Vagina (tissue), 2 donors: ENCODE measurements around the gene GNA15. TPM values are rescaled to one million over a fixed set of nuclear protein-coding genes. Genes with fewer than 3 reads are reported as not detected.

ENCODE experiments used
- DNase-seq, 2 donors: peaks; one replicate each; pipeline ENCODE4 v3.0.0-alpha.2; 2017; ENCODE audit errors: extremely low spot score in 2 of 2
- H3K27ac ChIP-seq: fragments of 200-600 bp; sonication (generic); one replicate; pipeline ENCODE4 v1.5.1; 2019
- H3K27me3 ChIP-seq: fragments of 200-600 bp; sonication (generic); one replicate; pipeline ENCODE4 v1.5.1; 2019
- H3K36me3 ChIP-seq, 2 donors: fragments of 200-600 bp; sonication (generic); one replicate each; pipeline ENCODE4 v1.5.1; 2017 to 2019
- H3K4me1 ChIP-seq: fragments of 200-600 bp; sonication (generic); one replicate; pipeline ENCODE4 v1.5.1; 2019
- H3K4me3 ChIP-seq, 2 donors: fragments of 200-600 bp; sonication (generic); 1 replicate in 1 of 2; 2 replicates in 1 of 2; pipeline ENCODE4 v1.5.1; 2016 to 2019
- H3K9me3 ChIP-seq: fragments of 200-600 bp; sonication (generic); one replicate; pipeline ENCODE4 v1.5.1; 2019
- POLR2A ChIP-seq, 2 donors: fragments of 450-650 bp; IDR thresholded peaks; one replicate each; pipeline ENCODE4 v1.6.1; 2017; ENCODE audit warnings: antibody characterized with exemption in 2 of 2, mild to moderate bottlenecking in 2 of 2, moderate library complexity in 2 of 2
- POLR2AphosphoS5 ChIP-seq, 2 donors: sonication (generic); formaldehyde crosslinking; IDR thresholded peaks; one replicate each; pipeline ENCODE4 v1.9.0; 2017; ENCODE audit warnings: antibody characterized with exemption in 2 of 2, mild to moderate bottlenecking in 2 of 2, low read depth in 1 of 2; ENCODE audit not compliant: insufficient read depth in 1 of 2
- intact Hi-C: fragments of 100-400 bp; cut with DNase I; formaldehyde crosslinking; loops from one replicate; pipeline ENCODE4 v1.15.1; 2023
- total RNA-seq: library from RNA; depleted of rRNA; stranded (reverse); fragments of >200 nt; gene quantifications from one replicate; pipeline ENCODE4 v1.2.3, GENCODE V29; 2016
- TF ChIP-seq, protein P1 (sequence below), 3 experiments: fragments of 450-650 bp in 2 of 3; fragments of 200-600 bp in 1 of 3; sonication (generic) in 1 of 3; IDR thresholded peaks; one replicate each; pipeline ENCODE4 v1.5.1; 2017 to 2019; ENCODE audit warnings: antibody characterized with exemption in 3 of 3, mild to moderate bottlenecking in 2 of 3, moderate library complexity in 2 of 3

The GNA15 gene
- total RNA-seq, 1 donor from 2014 or later: 28.2 TPM

- intact Hi-C loops: loop anchor here (5.0 kb wide), 1 partner anchor 46 kb away; no protein-coding TSS in a partner anchor
These were observed 14.4 kb upstream of the GNA15 start for GRCh38 chr19:3121396-3121795.

DNA sequence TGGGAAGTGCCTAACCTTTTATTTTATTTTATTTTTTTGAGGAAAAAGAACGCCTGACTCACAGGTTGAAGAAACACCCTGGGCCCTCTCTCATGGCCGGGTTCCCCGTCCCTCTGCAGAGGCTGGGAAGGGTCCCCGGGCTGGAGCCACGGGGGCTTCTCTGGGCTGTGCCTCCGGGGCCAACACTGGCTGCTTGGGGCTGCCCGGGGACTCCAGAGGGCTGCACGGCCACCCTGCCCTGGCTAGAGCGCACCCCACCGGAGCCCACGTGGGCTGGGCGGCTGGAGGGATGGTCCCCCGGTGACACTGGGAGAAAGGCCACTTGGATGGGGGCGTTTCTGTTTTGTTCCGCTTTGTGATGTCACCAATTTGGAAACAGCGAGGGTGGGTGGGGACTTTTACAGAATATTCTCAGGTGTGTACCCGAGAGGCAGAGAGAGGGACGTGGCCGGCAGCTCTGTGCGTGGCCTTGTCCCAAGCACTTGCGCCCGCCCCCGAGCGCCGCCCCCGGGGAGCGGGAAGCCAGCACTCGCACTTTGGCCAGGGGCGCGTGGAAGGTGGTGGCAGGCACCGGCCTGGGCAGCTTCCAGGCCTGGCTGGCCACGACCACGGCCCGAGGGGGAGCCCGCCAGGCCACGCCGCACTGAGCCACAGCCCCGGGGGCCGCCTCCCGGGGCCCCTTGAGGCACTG, 13.9 kb upstream of the GNA15 start:
- Histone ChIP-seq H3K4me1 (no peaks in the 10 kb centered on the region), H3K4me3 (no peak overlapping the region), H3K27me3 (no peaks in the 10 kb centered on the region), H3K36me3 (peaks cover 0 to 18% of the 10 kb centered on the region in 2 donors), H3K9me3 (no peaks in the 10 kb centered on the region), H3K27ac (no peak overlapping the region)
- DNase-seq: no peak
- TF ChIP-seq POLR2AphosphoS5 (IDR thresholded peaks at IDR 0.05; ENCODE audit: insufficient read depth in 1 of 2, low read depth in 1 of 2) (no peak), POLR2A (IDR thresholded peaks at IDR 0.05) (no peak)
- TF ChIP-seq, protein P1, sequence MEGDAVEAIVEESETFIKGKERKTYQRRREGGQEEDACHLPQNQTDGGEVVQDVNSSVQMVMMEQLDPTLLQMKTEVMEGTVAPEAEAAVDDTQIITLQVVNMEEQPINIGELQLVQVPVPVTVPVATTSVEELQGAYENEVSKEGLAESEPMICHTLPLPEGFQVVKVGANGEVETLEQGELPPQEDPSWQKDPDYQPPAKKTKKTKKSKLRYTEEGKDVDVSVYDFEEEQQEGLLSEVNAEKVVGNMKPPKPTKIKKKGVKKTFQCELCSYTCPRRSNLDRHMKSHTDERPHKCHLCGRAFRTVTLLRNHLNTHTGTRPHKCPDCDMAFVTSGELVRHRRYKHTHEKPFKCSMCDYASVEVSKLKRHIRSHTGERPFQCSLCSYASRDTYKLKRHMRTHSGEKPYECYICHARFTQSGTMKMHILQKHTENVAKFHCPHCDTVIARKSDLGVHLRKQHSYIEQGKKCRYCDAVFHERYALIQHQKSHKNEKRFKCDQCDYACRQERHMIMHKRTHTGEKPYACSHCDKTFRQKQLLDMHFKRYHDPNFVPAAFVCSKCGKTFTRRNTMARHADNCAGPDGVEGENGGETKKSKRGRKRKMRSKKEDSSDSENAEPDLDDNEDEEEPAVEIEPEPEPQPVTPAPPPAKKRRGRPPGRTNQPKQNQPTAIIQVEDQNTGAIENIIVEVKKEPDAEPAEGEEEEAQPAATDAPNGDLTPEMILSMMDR (IDR thresholded peaks at IDR 0.05): no peak
- intact Hi-C loops: loop anchor here (5.0 kb wide), 1 partner anchor 45 kb away; no protein-coding TSS in a partner anchor

More at GRCh38 chr19:3121396-3121795, 14.4 kb upstream of the GNA15 start:
- H3K4me1 ChIP-seq: no peaks in the 10 kb centered on the region
- no peak overlapping the region for H3K4me3 ChIP-seq
- H3K36me3 ChIP-seq: peaks cover 0 to 23% of the 10 kb centered on the region in 2 donors
- DNase-seq: no peak
- no peaks in the 10 kb centered on the region for H3K9me3 ChIP-seq
- TF ChIP-seq, protein P1 (IDR thresholded peaks at IDR 0.05): no peak
- TF ChIP-seq POLR2A (IDR thresholded peaks at IDR 0.05): no peak
- TF ChIP-seq POLR2AphosphoS5 (IDR thresholded peaks at IDR 0.05; ENCODE audit: insufficient read depth in 1 of 2, low read depth in 1 of 2): no peak
- no peak overlapping the region for H3K27ac ChIP-seq
- H3K27me3 ChIP-seq: no peaks in the 10 kb centered on the region

- Histone ChIP-seq H3K27me3 (no peaks in the 10 kb centered on the region), H3K9me3 (no peaks in the 10 kb centered on the region), H3K36me3 (peaks cover 0 to 17% of the 10 kb centered on the region in 2 donors), H3K4me3 (no peak overlapping the region), H3K4me1 (no peaks in the 10 kb centered on the region), H3K27ac (no peak overlapping the region)
- intact Hi-C loops: loop anchor here (5.0 kb wide), 1 partner anchor 45 kb away; no protein-coding TSS in a partner anchor
- TF ChIP-seq, protein P1 (IDR thresholded peaks at IDR 0.05): no peak
- TF ChIP-seq POLR2A (IDR thresholded peaks at IDR 0.05) (no peak), POLR2AphosphoS5 (IDR thresholded peaks at IDR 0.05; ENCODE audit: insufficient read depth in 1 of 2, low read depth in 1 of 2) (no peak)
- no peak for DNase-seq
These were observed 13.3 kb upstream of the GNA15 start for GRCh38 chr19:3122512-3122870.

DNA sequence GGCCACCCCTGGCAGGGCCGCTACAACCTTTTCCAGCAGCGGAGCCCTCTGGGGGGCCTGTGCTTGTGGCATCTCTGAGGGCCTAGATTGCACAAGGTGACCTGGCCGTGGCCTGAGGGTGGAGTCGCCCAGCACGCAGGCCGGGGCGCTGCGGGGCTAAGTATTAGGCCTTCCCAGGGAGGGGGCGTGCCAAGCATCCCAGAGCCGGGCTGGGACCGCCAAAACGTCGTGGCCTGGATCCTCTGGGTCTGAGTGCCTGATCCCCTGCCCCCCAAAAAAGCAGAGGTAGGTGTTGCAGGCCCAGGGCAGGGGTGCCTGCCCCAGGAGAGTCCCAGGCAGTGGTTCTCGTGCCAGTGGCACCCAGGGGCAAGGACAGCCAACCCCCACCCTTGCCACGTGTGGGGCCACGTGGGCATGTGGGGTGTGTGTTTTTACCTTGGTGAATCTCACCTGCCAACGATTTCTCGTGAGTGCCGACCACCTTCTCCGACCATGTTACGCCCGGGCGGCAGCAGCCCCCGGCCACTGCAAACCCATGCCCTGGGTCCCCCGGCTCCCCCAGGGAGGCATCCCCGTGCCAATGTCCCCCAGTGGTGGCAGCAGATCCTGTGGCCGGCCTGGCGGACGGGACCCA, 12.6 kb upstream of the GNA15 start:
- no peaks in the 10 kb centered on the region for H3K27me3 ChIP-seq
- H3K36me3 ChIP-seq: peaks cover 0 to 10% of the 10 kb centered on the region in 2 donors
- no peaks in the 10 kb centered on the region for H3K4me1 ChIP-seq
- H3K4me3 ChIP-seq: no peak overlapping the region
- intact Hi-C loops: loop anchor here (5.0 kb wide), 1 partner anchor 44 kb away; no protein-coding TSS in a partner anchor
- no peak overlapping the region for H3K27ac ChIP-seq
- no peaks in the 10 kb centered on the region for H3K9me3 ChIP-seq
- DNase-seq: no peak
- TF ChIP-seq, protein P1 (IDR thresholded peaks at IDR 0.05): no peak
- no peak for TF ChIP-seq POLR2A (IDR thresholded peaks at IDR 0.05)
- TF ChIP-seq POLR2AphosphoS5 (IDR thresholded peaks at IDR 0.05; ENCODE audit: insufficient read depth in 1 of 2, low read depth in 1 of 2): no peak
